Measurements from ENCODE around the gene RBFOX2. TPM values are rescaled to one million over a fixed set of nuclear protein-coding genes. Genes with fewer than 3 reads are reported as not detected.
"Not testable (repeated sequence)": the region's sequence is repeated elsewhere in the genome, so short reads cannot be mapped to it uniquely, and the experiment has no call there.

Gene RBFOX2
- total RNA-seq, 1 donor from 2014 or later, result 64.1 TPM

- no peak overlapping the region for H3K27ac ChIP-seq
- H3K27me3 ChIP-seq, result no peaks in the 10 kb centered on the region
- no peaks in the 10 kb centered on the region for H3K9me3 ChIP-seq
- H3K36me3 ChIP-seq, result peaks cover under 1% of the 10 kb centered on the region
- no peak overlapping the region for H3K4me3 ChIP-seq
- no peak for DNase-seq
- intact Hi-C loops (cut with DNase I), result no loop called here
- TF ChIP-seq CTCF (IDR thresholded peaks at IDR 0.05), result no peak
- no peak for ATAC-seq
- H3K4me1 ChIP-seq, result peaks cover 4% of the 10 kb centered on the region
Observed at GRCh38 chr22:35802885-35803284, 225.7 kb downstream of the RBFOX2 start.

- H3K36me3 ChIP-seq; H3K27me3 ChIP-seq; ATAC-seq; DNase-seq; H3K4me3 ChIP-seq; H3K4me1 ChIP-seq; intact Hi-C loops (cut with DNase I); H3K9me3 ChIP-seq; H3K27ac ChIP-seq: not testable (repeated sequence)
Observed at GRCh38 chr22:35801301-35801700, 227.3 kb downstream of the RBFOX2 start.

- peaks cover 4% of the 10 kb centered on the region for H3K4me1 ChIP-seq
- ATAC-seq, result no peak
- no peak for TF ChIP-seq CTCF (IDR thresholded peaks at IDR 0.05)
- intact Hi-C loops (cut with DNase I), result no loop called here
- no peaks in the 10 kb centered on the region for H3K36me3 ChIP-seq
- H3K27ac ChIP-seq, result no peak overlapping the region
- H3K9me3 ChIP-seq, result no peaks in the 10 kb centered on the region
- no peak for DNase-seq
- H3K4me3 ChIP-seq, result no peak overlapping the region
- H3K27me3 ChIP-seq, result no peaks in the 10 kb centered on the region
Observed at GRCh38 chr22:35799150-35799549, 229.5 kb downstream of the RBFOX2 start.

- Histone ChIP-seq H3K9me3 (no peaks in the 10 kb centered on the region), H3K4me1 (peaks cover 4% of the 10 kb centered on the region), H3K36me3 (no peaks in the 10 kb centered on the region), H3K27me3 (no peaks in the 10 kb centered on the region), H3K27ac (no peak overlapping the region), H3K4me3 (no peak overlapping the region)
- intact Hi-C loops (cut with DNase I), result no loop called here
- no peak for TF ChIP-seq CTCF (IDR thresholded peaks at IDR 0.05)
- ATAC-seq (no peak), DNase-seq (no peak)
Observed at GRCh38 chr22:35797411-35797810, 231.2 kb downstream of the RBFOX2 start.

GRCh38 chr22:35795476-35795875 is 233.1 kb downstream of the RBFOX2 start:
- no peak overlapping the region for H3K4me3 ChIP-seq
- no peak for DNase-seq
- TF ChIP-seq CTCF (IDR thresholded peaks at IDR 0.05), result no peak
- no peaks in the 10 kb centered on the region for H3K9me3 ChIP-seq
- H3K4me1 ChIP-seq, result no peaks in the 10 kb centered on the region
- intact Hi-C loops (cut with DNase I), result no loop called here
- no peak overlapping the region for H3K27ac ChIP-seq
- no peaks in the 10 kb centered on the region for H3K27me3 ChIP-seq
- no peaks in the 10 kb centered on the region for H3K36me3 ChIP-seq
- no peak for ATAC-seq

- Histone ChIP-seq H3K4me3 (no peak overlapping the region), H3K27ac (no peak overlapping the region), H3K36me3 (peaks cover 6% of the 10 kb centered on the region), H3K4me1 (no peaks in the 10 kb centered on the region), H3K9me3 (no peaks in the 10 kb centered on the region), H3K27me3 (no peaks in the 10 kb centered on the region)
- intact Hi-C loops (cut with DNase I), result no loop called here
- no peak for TF ChIP-seq CTCF (IDR thresholded peaks at IDR 0.05)
- ATAC-seq (no peak), DNase-seq (no peak)
Observed at GRCh38 chr22:35792506-35792905, 236.1 kb downstream of the RBFOX2 start.

GRCh38 chr22:35791788-35792187 is 236.8 kb downstream of the RBFOX2 start:
- H3K27me3 ChIP-seq; H3K36me3 ChIP-seq; H3K9me3 ChIP-seq; ATAC-seq; H3K4me3 ChIP-seq; H3K4me1 ChIP-seq; DNase-seq; H3K27ac ChIP-seq; intact Hi-C loops (cut with DNase I): not testable (repeated sequence)

Data from upper lobe of right lung (tissue), 1 donor.